Thymus (tissue), 11 donors: Measurements from ENCODE around the gene AXL. TPM values are rescaled to one million over a fixed set of nuclear protein-coding genes. Genes with fewer than 3 reads are reported as not detected.

Experiments
- DNase-seq, 9 donors: peaks; one replicate each; pipeline ENCODE4 v3.0.0-alpha.2; 2013; ENCODE audit warnings: low spot score in 9 of 9, low read depth in 6 of 9, missing footprints in 1 of 9
- H3K27ac ChIP-seq, 2 donors: one replicate each; pipeline ENCODE4 v1.5.1; 2013; ENCODE audit warnings: control low read depth in 1 of 2, low read depth in 1 of 2, low read length in 1 of 2, mild to moderate bottlenecking in 1 of 2, moderate library complexity in 1 of 2
- H3K27me3 ChIP-seq, 2 donors: one replicate each; pipeline ENCODE4 v1.5.1; 2013; ENCODE audit warnings: low read length in 1 of 2; ENCODE audit not compliant: control insufficient read depth in 2 of 2, insufficient read depth in 1 of 2
- H3K36me3 ChIP-seq, 2 donors: one replicate each; pipeline ENCODE4 v1.5.1; 2013; ENCODE audit warnings: low read length in 1 of 2, mild to moderate bottlenecking in 1 of 2, moderate library complexity in 1 of 2; ENCODE audit not compliant: control insufficient read depth in 2 of 2, insufficient read depth in 2 of 2
- H3K4me1 ChIP-seq, 2 donors: one replicate each; pipeline ENCODE4 v1.5.1; 2013; ENCODE audit warnings: low read length in 2 of 2; ENCODE audit not compliant: control insufficient read depth in 2 of 2, insufficient read depth in 2 of 2
- H3K4me3 ChIP-seq, 2 donors: one replicate each; pipeline ENCODE4 v1.5.1; 2013; ENCODE audit warnings: low read length in 2 of 2, control low read depth in 1 of 2, mild to moderate bottlenecking in 1 of 2
- H3K9me3 ChIP-seq, 2 donors: one replicate each; pipeline ENCODE4 v1.5.1; 2013; ENCODE audit warnings: low read length in 1 of 2, mild to moderate bottlenecking in 1 of 2; ENCODE audit not compliant: control insufficient read depth in 2 of 2, insufficient read depth in 1 of 2
- WGBS: extraction: QIAGEN DNeasy Blood & Tissue Kit; methylation state at CpG from one replicate; pipeline ENCODE4 v1.1.7; 2013; 5-methylcytosine and 5-hydroxymethylcytosine counted together
- polyA plus RNA-seq: library from polyadenylated mRNA; stranded (reverse); fragments of 200-250 nt; gene quantifications from one replicate; pipeline ENCODE4 v1.2.3, GENCODE V29; 2013
- total RNA-seq: library from RNA; stranded (reverse); fragments of 120-200 nt; gene quantifications from one replicate; pipeline ENCODE4 v1.2.4, GENCODE V29; 2013
- donor health status: healthy.

AXL gene
- total and polyA plus RNA-seq, 2 donors: 9.5 to 11.9 TPM

GRCh38 chr19:41299046-41299754 is 80.2 kb downstream of the AXL start:
- Histone ChIP-seq H3K36me3 (peaks cover 94 to 96% of the 10 kb centered on the region in 2 donors), H3K27me3 (no peaks in the 10 kb centered on the region), H3K4me3 (no peak overlapping the region), H3K9me3 (no peaks in the 10 kb centered on the region), H3K27ac (no peak overlapping the region), H3K4me1 (peaks cover 5 to 35% of the 10 kb centered on the region in 2 donors)
- 84% methylated on average over 10 of the region's 10 CpGs for WGBS
- DNase-seq: no peak

- DNase-seq: no peak
- Histone ChIP-seq H3K9me3 (no peaks in the 10 kb centered on the region), H3K36me3 (peaks cover 94 to 96% of the 10 kb centered on the region in 2 donors), H3K27ac (peak overlapping the region in 1 of 2 donors; percentile 15), H3K4me3 (no peak overlapping the region), H3K4me1 (peaks cover 5 to 40% of the 10 kb centered on the region in 2 donors), H3K27me3 (no peaks in the 10 kb centered on the region)
- 45% methylated on average over 4 of the region's 4 CpGs for WGBS
These were observed 80.7 kb downstream of the AXL start for GRCh38 chr19:41299755-41300089.

DNA sequence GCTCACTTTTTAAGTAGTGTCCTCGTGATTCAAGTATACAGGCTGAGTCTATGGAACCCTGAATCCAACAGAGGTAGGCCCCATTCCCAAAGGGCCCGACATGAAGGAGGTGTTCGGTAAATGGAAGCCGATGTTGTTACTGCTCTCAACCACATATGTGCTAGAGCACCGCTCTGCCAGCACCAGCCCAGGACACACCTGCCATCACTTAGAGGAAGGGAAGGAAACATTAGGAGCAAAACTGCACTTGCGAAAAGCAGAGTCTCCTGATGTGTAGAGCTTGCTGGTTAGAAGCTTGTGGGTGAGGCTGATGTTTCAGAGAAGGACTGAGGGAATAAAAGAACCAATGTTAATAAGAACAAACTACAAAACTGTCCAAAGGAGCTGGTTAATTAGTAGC is 81.5 kb downstream of the AXL start:
- Histone ChIP-seq H3K27me3 (no peaks in the 10 kb centered on the region), H3K9me3 (no peaks in the 10 kb centered on the region), H3K4me1 (peaks cover 7 to 46% of the 10 kb centered on the region in 2 donors), H3K36me3 (peaks cover 94 to 96% of the 10 kb centered on the region in 2 donors), H3K27ac (no peak overlapping the region), H3K4me3 (no peak overlapping the region)
- 63% methylated on average over 6 of the region's 6 CpGs for WGBS
- DNase-seq: no peak

GRCh38 chr19:41302624-41303351 is 83.8 kb downstream of the AXL start:
- no peaks in the 10 kb centered on the region for H3K9me3 ChIP-seq
- no peaks in the 10 kb centered on the region for H3K27me3 ChIP-seq
- H3K4me1 ChIP-seq: peaks cover 26 to 53% of the 10 kb centered on the region in 2 donors
- peak in 2 of 9 donors; percentile 20 to 48 for DNase-seq
- WGBS: 68% methylated on average over 21 of the region's 21 CpGs
- H3K4me3 ChIP-seq: no peak overlapping the region
- peak overlapping the region; percentile 3 to 57 for H3K27ac ChIP-seq
- H3K36me3 ChIP-seq: peaks cover 84 to 89% of the 10 kb centered on the region in 2 donors

GRCh38 chr19:41303954-41304353 is 84.9 kb downstream of the AXL start:
- no peaks in the 10 kb centered on the region for H3K9me3 ChIP-seq
- 97% methylated on average over 14 of the region's 14 CpGs for WGBS
- H3K4me3 ChIP-seq: no peak overlapping the region
- no peaks in the 10 kb centered on the region for H3K27me3 ChIP-seq
- H3K27ac ChIP-seq: no peak overlapping the region
- H3K4me1 ChIP-seq: peaks cover 36 to 62% of the 10 kb centered on the region in 2 donors
- H3K36me3 ChIP-seq: peaks cover 72 to 83% of the 10 kb centered on the region in 2 donors
- DNase-seq: no peak

- Histone ChIP-seq H3K27me3 (no peaks in the 10 kb centered on the region), H3K36me3 (peaks cover 63 to 73% of the 10 kb centered on the region in 2 donors), H3K4me3 (no peak overlapping the region), H3K27ac (no peak overlapping the region), H3K4me1 (peaks cover 35 to 70% of the 10 kb centered on the region in 2 donors), H3K9me3 (no peaks in the 10 kb centered on the region)
- WGBS: 94% methylated on average over 4 of the region's 4 CpGs
- no peak for DNase-seq
These were observed 85.9 kb downstream of the AXL start for GRCh38 chr19:41304706-41305483.

- 75% methylated on average over 13 of the region's 13 CpGs for WGBS
- peaks cover 54 to 62% of the 10 kb centered on the region in 2 donors for H3K36me3 ChIP-seq
- no peaks in the 10 kb centered on the region for H3K9me3 ChIP-seq
- peaks cover 43 to 76% of the 10 kb centered on the region in 2 donors for H3K4me1 ChIP-seq
- H3K27ac ChIP-seq: peak overlapping the region; percentile 87 to 96
- no peak overlapping the region for H3K4me3 ChIP-seq
- DNase-seq: peak in 1 of 9 donors; percentile 35
- no peaks in the 10 kb centered on the region for H3K27me3 ChIP-seq
These were observed 87.1 kb downstream of the AXL start for GRCh38 chr19:41305927-41306793.

GRCh38 chr19:41307090-41307875 is 88.3 kb downstream of the AXL start:
- Histone ChIP-seq H3K27me3 (no peaks in the 10 kb centered on the region), H3K9me3 (no peaks in the 10 kb centered on the region), H3K27ac (peak overlapping the region; percentile 92 to 96), H3K4me1 (peaks cover 43 to 76% of the 10 kb centered on the region in 2 donors), H3K4me3 (peak overlapping the region; percentile 1 to 33), H3K36me3 (peaks cover 45 to 53% of the 10 kb centered on the region in 2 donors)
- 8% methylated on average over 8 of the region's 8 CpGs for WGBS
- peak in 7 of 9 donors; percentile 32 to 85 (median 56) for DNase-seq
